Hematopoietic multipotent progenitor cell treated with erythropoietin and hydrocortisone succinate and interleukin-3 and kit ligand, for 15 days (in vitro differentiated cells): ENCODE data around the gene COL7A1.
A peak's percentile ranks its signal among the peaks of the same experiment; 100 is the strongest.
"Not testable (repeated sequence)": the region's sequence is repeated elsewhere in the genome, so short reads cannot be mapped to it uniquely, and the experiment has no call there.

Experiments
- DNase-seq: peaks from one replicate; pipeline ENCODE4 v3.0.0-alpha.2; 2015; ENCODE audit warnings: low spot score

The COL7A1 gene

DNA sequence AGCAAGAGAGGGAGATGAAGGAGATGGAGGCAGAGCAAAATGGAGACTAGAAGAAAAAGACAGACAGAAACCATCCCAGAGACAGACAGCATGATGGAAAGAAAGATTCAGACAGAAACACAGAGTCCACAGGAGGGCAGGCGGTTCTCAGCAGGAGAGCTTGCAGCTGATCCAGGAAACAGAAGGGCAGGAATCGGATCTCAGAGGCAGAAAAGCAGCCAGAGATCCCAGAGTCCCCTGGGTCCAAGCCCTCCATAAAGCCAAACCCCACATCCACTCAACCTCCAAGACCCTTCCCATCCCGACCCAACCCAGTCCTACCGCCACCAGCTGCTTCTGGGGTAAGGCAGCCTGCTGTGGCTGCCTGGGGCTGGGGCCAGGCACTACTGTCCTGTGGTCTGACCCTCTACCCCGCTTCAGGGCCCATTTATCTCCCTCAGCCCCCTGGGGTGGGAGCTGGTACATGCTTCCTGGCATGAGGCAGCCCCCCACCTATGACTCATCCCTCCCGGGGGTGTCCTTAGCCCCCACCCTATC is 31.7 kb downstream of the COL7A1 start, which contains the start of gene UCN2:
Gene UCN2, minus strand, starts transcription at position 400 of the 537 bp plus-strand sequence. CDS start 657 bp downstream, outside the sequence.
- no peak for DNase-seq

DNA sequence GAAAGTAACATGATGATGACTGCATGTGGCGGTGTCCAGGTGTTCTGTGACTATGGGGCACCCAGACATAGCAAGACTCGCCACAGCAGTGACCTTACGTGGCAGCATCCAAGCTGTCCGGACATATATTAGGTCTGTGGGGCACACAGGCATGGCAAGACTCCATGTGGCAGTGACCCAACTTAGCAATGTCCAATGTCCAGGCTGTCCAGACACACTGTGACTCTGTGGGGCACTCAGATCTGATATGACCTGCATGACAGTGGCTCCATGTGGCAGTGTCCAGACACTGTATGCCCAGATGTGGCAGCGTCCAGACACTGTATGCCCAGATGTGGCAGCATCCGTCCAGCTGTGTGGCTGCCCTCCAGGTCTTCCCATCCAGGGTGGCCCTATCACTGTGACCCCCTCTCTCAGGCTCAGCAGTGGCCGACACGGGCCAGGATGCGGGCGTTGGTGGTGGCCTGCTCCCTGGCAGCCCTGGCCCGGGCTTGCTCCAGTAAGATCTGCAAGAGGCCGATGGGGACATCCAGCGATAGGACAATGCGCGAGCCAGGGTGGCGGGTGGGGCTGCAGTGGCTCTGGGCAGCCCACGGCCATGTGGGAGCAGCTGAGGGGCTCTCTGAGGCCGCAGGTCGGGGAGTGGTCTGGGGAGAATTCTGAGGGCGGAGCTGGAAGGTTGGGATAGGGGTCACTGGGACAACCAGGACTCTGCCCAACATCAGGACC is 32.6 kb downstream of the COL7A1 start:
- no peak for DNase-seq

GRCh38 chr3:48561045-48561736 is 33.9 kb downstream of the COL7A1 start:
- no peak for DNase-seq

DNA sequence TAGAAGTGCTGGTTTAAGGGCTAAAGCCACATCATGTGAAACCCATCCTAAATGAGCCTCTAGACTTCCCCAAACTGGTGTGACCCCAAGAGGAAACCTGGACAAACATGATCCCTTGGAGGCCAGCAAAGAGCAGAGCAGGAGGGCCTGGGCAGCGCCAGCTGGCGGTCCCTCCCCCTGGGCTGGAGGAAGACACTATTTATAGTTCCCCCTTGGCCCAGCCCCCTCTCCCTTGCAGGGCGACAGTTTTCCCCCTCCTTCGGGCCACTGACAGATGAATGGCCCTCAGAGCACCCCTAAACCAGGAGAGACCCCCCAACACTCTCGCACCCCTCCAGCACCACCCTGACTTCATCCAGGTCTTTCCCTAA is 34.5 kb downstream of the COL7A1 start:
- DNase-seq, result no peak

- no peak for DNase-seq
These were observed 36.5 kb downstream of the COL7A1 start for GRCh38 chr3:48558493-48559134.

GRCh38 chr3:48556796-48557626 is 38.1 kb downstream of the COL7A1 start, which contains the start of gene PFKFB4:
Gene PFKFB4, minus strand, starts transcription at chr3:48556803. Its CDS starts 26 bp downstream, at chr3:48556777.
- peak; percentile 99 for DNase-seq

DNA sequence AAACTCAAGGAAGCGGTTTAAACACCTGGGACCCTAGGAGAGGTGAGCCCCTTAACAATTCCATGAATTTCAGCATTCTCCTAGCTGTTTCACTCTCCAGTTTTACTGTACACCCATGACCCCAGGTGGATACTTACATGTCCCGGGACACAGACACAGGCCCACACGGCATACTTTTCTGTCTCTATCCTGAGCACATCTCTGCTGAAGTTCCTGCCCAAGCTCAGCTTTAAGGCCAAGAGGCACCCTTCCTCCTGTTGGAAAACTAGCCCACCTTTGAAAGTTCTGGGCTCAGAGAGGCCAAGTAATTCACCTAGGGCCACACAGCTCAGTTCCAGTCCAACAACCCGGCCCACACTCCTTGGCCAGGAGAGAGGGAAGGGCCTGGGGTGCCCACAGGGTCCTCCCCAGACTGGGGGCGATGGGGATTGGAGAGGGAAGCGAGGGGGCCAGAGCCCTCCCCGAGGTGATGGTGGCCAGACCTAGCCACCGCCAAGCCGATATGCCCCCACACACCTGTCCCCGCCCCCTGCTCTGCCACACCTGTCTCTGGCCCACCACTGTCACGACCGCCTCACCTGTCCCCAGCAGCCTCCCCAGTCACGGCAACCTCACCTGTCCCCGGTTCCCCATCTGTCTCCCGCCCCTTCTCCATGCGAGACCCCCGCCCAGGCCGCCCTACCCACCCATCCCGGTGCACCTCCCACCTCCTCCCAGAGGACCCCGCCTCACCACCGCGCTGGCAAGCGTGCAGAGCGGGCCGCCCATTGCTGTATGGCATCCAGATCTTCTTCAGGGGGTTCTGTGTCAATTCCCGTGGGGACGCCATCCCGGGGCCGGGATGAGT is 39.0 kb downstream of the COL7A1 start:
- DNase-seq, result no peak

GRCh38 chr3:48555231-48555948 is 39.7 kb downstream of the COL7A1 start:
- peak; percentile 39 for DNase-seq

GRCh38 chr3:48553886-48554845 is 41.0 kb downstream of the COL7A1 start:
- no peak for DNase-seq

DNA sequence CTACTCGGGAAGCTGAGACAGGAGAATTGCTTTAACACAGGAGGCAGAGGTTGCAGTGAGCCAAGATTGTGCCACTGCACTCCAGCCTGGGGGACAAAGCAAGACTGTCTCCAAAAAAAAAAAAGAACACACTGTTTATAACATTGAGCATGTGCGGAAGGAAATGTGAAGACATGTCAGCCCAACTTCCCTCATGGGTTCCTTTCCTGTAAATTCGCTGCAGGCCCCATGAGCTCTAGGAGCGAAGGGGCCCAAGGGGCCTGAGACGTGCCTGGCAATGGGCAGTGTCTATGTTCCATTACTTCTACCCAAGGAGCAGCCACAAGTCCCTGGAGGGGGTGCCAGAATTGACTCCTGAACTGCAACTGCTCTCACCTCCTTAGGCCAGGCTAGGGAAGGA is 41.8 kb downstream of the COL7A1 start:
- DNase-seq, result no peak

GRCh38 chr3:48552111-48552951 is 42.8 kb downstream of the COL7A1 start:
- no peak for DNase-seq

- not testable (repeated sequence) for DNase-seq
These were observed 43.5 kb downstream of the COL7A1 start for GRCh38 chr3:48551651-48552050.

DNA sequence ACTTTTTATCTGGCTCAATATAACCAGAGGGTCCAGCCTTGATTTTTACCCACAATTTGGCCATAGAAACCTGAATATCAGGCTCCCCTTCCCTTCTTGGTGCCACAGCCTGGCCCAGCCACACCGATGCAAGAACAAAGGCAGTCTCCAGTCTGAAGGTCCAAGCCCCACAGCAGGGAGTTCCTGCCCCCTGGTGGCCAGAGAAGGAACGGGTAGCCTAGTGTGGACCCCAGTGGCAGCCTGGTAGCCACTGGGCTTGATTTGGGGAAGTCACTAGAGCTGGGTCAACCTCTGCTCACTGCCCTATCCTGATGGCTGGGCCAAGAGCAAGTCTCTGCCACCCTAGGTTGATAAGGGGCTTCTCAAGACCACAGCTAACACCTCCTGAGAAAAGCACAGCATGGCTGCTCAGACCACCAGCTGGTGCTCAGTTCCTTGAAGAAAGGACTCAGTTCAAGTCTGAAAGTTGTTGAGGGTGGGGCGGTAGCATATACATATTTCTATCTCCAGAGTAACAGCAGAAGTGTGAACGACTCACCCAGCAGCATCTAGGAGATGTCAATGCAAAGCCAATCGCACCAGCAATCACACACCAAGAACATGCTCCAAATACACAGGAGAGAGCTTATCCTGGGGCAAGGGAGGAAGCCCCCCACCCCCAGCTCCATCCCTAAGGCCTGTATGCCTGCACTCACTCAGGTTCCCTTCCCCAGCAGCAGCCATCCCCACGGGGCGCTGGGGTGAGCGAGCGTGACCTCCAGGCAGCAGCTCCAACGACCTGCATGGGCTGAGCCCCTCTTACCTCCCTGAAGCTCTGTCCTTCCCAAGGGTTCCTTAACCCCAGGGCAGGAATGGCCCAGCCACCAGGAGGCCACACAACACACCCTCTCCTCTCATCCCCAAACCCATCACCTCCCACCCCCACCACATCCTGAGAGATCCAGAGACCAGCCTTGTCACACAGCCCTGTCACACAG is 46.1 kb downstream of the COL7A1 start:
- peak; percentile 81 for DNase-seq

DNA sequence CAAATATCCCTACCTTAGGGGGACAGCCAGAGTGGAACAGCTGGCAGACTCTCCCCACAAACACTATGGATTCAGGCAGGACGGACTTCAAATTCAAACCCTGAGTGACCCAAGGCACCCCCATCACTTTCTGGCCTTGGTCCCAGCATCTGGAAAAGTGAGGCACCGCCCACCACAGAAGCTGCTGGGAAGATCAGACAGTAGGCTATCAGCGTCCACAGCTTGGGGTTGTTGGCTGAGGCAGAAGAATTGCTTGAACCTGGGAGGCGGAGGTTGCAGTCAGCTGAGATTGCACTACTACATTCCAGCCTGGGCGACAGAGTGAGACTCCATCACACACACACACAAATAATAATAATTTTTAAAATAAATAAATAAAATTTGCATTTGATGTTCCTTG is 47.0 kb downstream of the COL7A1 start:
- peak; percentile 59 for DNase-seq

- no peak for DNase-seq
These were observed 48.8 kb downstream of the COL7A1 start for GRCh38 chr3:48546203-48546829.

DNA sequence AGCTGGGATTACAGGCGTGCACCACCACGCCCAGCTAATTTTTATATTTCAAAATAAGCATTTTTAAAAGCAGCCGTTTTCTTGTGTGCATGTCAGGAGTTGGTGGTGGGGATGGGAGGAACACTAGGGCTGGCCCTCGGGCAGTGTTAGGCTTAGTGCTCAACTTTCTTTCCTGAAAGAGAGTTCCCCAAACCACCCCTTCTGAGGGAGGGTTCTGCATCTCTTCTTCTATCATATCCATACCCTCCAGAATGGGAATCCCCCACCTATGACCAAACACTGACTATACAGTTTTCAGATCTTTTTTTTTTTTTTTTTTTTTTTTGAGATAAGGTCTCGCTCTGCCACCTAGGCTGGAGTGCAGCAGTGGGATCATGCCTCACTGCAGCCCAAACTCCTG is 51.0 kb downstream of the COL7A1 start:
- no peak for DNase-seq
